Measurements from ENCODE around the gene FKBP2. TPM values are rescaled to one million over a fixed set of nuclear protein-coding genes. Genes with fewer than 3 reads are reported as not detected.
A peak's percentile ranks its signal among the peaks of the same experiment; 100 is the strongest.

The FKBP2 gene
- total and polyA plus RNA-seq, 5 donors from 2014 or later = 21.1 to 47.8 (median 42.6) TPM

DNA sequence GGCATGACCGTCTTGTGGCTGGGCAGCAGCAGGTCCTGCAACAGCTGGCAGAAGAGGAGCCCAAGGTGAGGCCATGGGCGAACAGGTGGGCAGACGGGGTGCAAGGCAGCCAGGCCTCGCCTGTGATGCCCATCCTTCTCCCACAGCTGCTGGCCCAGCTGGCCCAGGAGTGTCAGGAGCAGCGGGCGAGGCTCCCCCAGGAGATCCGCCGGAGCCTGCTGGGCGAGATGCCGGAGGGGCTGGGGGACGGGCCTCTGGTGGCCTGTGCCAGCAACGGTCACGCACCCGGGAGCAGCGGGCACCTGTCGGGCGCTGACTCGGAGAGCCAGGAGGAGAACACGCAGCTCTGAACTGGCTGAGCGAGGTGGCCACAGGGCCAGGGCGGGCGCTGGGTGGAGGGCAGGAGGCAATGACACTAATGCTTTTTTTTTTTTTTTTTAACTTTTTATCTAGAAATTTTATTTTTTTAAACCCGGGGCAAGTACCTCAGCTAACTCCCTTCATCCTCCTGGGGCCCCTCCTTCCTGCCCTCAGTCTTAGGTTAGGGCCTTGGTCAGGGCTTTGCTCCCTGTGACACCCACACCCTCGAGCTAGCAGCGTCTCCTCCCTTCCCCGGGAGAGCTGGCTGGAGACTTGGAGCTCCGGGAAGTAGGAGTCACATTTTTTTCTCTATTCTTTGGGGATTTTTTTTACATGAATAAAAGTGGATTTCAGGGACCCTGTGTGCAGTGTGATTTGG lies 26.5 kb downstream of the FKBP2 start:
- peak overlapping the region in 2 of 4 donors; percentile 78 to 96 for H3K4me3 Mint-ChIP-seq
- peaks cover 8% of the 10 kb centered on the region for H3K27me3 Mint-ChIP-seq
- Histone ChIP-seq H3K27me3 (ENCODE audit: control insufficient read depth, insufficient read depth, low read length) (no peaks in the 10 kb centered on the region), H3K9me3 (ENCODE audit: control insufficient read depth in 2 of 2, low read length in 2 of 2) (no peaks in the 10 kb centered on the region), H3K36me3 (ENCODE audit: control insufficient read depth, insufficient read depth, low read length) (no peaks in the 10 kb centered on the region), H3K27ac (ENCODE audit: insufficient read depth, low read length, poor library complexity, severe bottlenecking) (no peak overlapping the region), H3K4me3 (ENCODE audit: low read depth, low read length) (no peak overlapping the region), H3K4me1 (ENCODE audit: control insufficient read depth, insufficient read depth, low read length, poor library complexity, severe bottlenecking) (peaks cover 27% of the 10 kb centered on the region)
- peak overlapping the region in 2 of 3 donors; percentile 65 to 77 for H3K27ac Mint-ChIP-seq
- peaks cover 0 to 3% (median 0%) of the 10 kb centered on the region in 7 donors for H3K9me3 Mint-ChIP-seq
- no peak for DNase-seq
- no peaks in the 10 kb centered on the region for H3K36me3 Mint-ChIP-seq
- ATAC-seq (ENCODE audit: low read depth in 2 of 2) = no peak
- peaks cover 0 to 33% (median 19%) of the 10 kb centered on the region in 4 donors for H3K4me1 Mint-ChIP-seq

DNA sequence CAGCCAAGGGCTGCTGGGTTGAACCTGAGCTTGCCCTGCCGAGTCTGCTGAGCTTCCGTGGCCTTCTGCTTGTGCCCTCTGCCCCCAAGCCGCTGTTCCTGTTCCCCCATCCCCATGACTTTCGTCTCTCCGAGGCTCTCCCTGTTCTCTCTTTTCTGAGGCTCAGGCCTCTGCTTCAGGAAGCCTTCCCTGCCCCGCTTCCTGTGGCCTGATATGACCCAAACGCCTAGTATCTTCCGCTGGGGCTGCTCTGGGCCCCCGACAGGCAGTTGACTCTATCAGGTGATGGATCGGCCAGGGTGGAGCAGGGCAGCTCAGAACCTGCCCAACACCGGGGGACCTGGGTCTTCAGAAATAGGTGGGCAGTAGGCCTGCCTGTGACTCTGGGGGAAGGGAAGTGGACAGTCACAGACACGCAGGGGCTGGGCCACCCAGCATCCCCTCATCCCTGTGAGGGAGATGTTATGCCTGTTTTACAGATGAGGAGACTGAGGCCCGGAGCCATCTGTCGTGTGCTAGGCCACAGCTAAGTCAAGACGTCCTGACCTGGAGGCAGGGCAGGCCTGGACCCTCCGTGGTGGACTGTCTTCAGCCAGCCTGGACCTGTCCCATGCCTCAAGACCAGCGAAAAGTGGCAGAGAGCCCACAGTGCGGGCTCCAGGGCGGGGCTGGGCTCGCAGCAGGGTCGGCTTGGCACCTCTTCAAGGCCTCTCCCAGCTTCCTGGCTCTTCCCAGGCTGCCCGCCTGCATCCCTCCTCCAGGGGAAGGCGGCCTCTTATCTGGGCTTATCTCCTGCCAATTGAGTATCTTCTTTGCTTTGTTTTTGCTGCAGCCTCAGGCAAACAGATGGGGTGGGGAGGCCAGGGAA lies 27.4 kb downstream of the FKBP2 start:
- Histone ChIP-seq H3K4me1 (ENCODE audit: control insufficient read depth, insufficient read depth, low read length, poor library complexity, severe bottlenecking) (peaks cover 27% of the 10 kb centered on the region), H3K36me3 (ENCODE audit: control insufficient read depth, insufficient read depth, low read length) (no peaks in the 10 kb centered on the region), H3K27ac (ENCODE audit: insufficient read depth, low read length, poor library complexity, severe bottlenecking) (peak overlapping the region; percentile 98), H3K27me3 (ENCODE audit: control insufficient read depth, insufficient read depth, low read length) (no peaks in the 10 kb centered on the region), H3K9me3 (ENCODE audit: control insufficient read depth in 2 of 2, low read length in 2 of 2) (no peaks in the 10 kb centered on the region), H3K4me3 (ENCODE audit: low read depth, low read length) (peak overlapping the region; percentile 59)
- Mint-ChIP-seq H3K36me3 (no peaks in the 10 kb centered on the region), H3K27me3 (peaks cover 8% of the 10 kb centered on the region), H3K9me3 (peaks cover 0 to 3% (median 0%) of the 10 kb centered on the region in 7 donors), H3K4me3 (peak overlapping the region; percentile 92 to 97 (median 96)), H3K27ac (peak overlapping the region; percentile 92 to 98 (median 95)), H3K4me1 (peaks cover 0 to 33% (median 19%) of the 10 kb centered on the region in 4 donors)
- no peak for ATAC-seq (ENCODE audit: low read depth in 2 of 2)
- DNase-seq = no peak

DNA sequence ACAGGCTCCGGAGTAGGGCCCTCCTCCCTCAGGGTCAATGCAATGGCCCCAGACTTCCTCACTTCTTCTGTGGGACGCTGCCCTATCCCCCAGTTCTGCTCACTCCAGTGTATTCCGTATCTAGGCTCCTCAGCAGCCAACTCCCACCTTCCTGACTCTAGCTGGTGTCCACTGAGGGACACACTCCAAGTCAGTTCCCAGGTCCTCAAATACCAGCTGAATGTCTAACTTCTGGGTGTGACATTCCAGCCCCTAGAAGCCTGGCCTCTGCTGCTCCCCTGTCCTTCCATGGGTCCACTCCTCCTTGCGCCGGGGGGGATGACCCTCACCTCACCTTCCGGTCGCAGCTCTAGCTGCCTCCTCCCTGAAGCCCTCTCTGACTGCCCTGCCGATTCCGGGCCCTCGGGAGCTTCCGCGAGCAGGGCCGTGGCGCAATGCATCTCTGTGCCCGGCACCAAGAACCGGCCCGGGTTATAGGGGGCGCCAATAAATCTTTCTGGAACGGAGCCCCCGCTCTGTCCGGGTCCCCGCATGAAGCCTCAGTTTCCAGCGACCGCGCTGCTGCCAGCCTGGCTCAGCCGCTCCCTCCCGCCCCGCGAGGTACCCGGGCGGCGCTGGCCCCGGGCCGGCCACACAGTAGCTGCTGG lies 28.1 kb downstream of the FKBP2 start:
- ATAC-seq (ENCODE audit: low read depth in 2 of 2) = no peak
- Mint-ChIP-seq H3K4me3 (peak overlapping the region; percentile 92 to 97 (median 96)), H3K36me3 (no peaks in the 10 kb centered on the region), H3K27ac (peak overlapping the region; percentile 77 to 98 (median 95)), H3K27me3 (peaks cover 8% of the 10 kb centered on the region), H3K9me3 (peaks cover 0 to 3% (median 0%) of the 10 kb centered on the region in 7 donors), H3K4me1 (peaks cover 0 to 33% (median 19%) of the 10 kb centered on the region in 4 donors)
- DNase-seq = peak in 1 of 3 donors; percentile 58
- peak overlapping the region; percentile 98 for H3K27ac ChIP-seq (ENCODE audit: insufficient read depth, low read length, poor library complexity, severe bottlenecking)
- H3K4me1 ChIP-seq (ENCODE audit: control insufficient read depth, insufficient read depth, low read length, poor library complexity, severe bottlenecking) = peaks cover 27% of the 10 kb centered on the region
- H3K4me3 ChIP-seq (ENCODE audit: low read depth, low read length) = peak overlapping the region; percentile 59
- H3K36me3 ChIP-seq (ENCODE audit: control insufficient read depth, insufficient read depth, low read length) = no peaks in the 10 kb centered on the region
- H3K27me3 ChIP-seq (ENCODE audit: control insufficient read depth, insufficient read depth, low read length) = no peaks in the 10 kb centered on the region
- H3K9me3 ChIP-seq (ENCODE audit: control insufficient read depth in 2 of 2, low read length in 2 of 2) = no peaks in the 10 kb centered on the region

DNA sequence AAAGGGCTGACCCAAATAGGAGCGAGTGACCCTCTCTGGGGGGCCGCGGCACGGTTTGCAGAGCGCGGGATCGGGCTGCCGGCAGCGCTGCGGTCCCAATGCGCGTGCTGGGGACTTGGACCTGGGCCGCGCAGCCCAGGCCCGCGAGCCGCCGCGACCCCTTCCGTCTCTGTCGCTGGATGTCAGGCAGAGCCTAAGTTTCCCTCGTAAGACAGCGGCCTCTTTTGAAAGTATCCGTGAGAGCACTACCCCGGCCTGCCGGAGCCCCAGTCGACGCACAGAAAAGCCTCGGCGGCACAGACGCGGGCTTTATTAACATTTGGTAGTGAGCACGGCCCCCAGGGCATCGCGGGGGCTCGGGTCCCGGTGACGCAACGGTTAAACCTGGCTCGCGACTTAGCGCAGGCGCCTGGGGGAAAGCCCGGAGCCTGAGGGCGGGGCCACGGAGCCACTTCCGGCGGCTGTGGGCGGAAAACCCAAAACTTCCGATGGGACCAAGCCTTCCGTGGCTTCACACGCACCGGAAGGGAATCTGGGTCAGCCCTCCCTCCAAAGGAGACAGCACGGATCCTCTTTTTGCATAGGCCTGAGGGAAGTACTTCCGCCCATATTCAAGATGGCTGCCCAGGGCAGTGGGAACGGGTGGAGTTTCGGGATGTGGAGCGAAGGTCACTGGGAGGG lies 28.8 kb downstream of the FKBP2 start:
- H3K27me3 Mint-ChIP-seq = peaks cover 8% of the 10 kb centered on the region
- Histone ChIP-seq H3K4me1 (ENCODE audit: control insufficient read depth, insufficient read depth, low read length, poor library complexity, severe bottlenecking) (peaks cover 27% of the 10 kb centered on the region), H3K9me3 (ENCODE audit: control insufficient read depth in 2 of 2, low read length in 2 of 2) (no peaks in the 10 kb centered on the region), H3K27ac (ENCODE audit: insufficient read depth, low read length, poor library complexity, severe bottlenecking) (peak overlapping the region; percentile 98), H3K36me3 (ENCODE audit: control insufficient read depth, insufficient read depth, low read length) (no peaks in the 10 kb centered on the region), H3K4me3 (ENCODE audit: low read depth, low read length) (peak overlapping the region; percentile 84), H3K27me3 (ENCODE audit: control insufficient read depth, insufficient read depth, low read length) (no peaks in the 10 kb centered on the region)
- H3K9me3 Mint-ChIP-seq = peaks cover 0 to 3% (median 0%) of the 10 kb centered on the region in 7 donors
- H3K4me1 Mint-ChIP-seq = peaks cover 0 to 33% (median 18%) of the 10 kb centered on the region in 4 donors
- DNase-seq (peak; percentile 95 to 99 (median 96)), ATAC-seq (ENCODE audit: low read depth in 2 of 2) (peak; percentile 72 to 75)
- peak overlapping the region; percentile 92 to 97 (median 96) for H3K4me3 Mint-ChIP-seq
- H3K36me3 Mint-ChIP-seq = no peaks in the 10 kb centered on the region
- H3K27ac Mint-ChIP-seq = peak overlapping the region; percentile 96 to 99 (median 98)

DNA sequence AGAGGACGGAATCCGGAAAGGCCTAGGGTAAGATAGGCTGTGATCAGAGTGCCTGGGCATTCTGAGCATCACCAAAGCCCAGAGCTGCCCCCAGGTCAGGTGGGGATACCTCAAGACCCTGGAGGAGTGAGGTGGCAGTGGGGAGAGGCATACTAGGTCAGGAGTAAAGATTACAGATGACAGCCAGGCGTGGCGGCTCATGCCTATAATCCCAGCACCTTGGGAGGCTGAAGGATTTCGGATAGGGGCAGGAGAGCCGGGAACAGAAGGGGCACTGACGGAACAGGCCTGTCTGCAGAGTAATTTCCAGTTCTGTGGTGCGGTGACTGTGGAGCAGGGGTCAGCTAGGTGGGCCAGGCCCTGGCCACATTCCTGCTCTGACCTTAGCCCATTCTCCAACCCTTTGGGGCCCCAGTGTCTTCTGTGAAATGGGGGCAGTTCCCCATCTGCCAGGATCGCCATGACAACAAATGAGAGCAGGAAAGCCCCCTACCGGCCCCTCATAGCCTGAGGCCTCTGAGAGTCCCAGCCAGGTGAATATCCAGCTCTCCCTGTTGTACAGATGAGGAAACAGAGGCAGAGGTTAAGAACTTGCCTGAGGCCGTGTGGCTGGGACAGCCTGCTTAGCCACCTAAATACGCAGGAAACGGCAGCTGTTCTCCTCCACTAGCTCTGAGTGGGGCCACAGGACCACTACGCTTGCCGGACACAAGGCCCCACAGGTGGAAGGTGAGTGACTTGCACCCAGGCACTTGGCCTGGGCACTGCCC lies 34.3 kb downstream of the FKBP2 start:
- Mint-ChIP-seq H3K4me1 (peaks cover 0 to 10% (median 5%) of the 10 kb centered on the region in 4 donors), H3K36me3 (peaks cover 2% of the 10 kb centered on the region), H3K27ac (no peak overlapping the region), H3K4me3 (peak overlapping the region in 1 of 4 donors; percentile 61), H3K27me3 (peaks cover 3% of the 10 kb centered on the region), H3K9me3 (peaks cover 0 to 2% (median 0%) of the 10 kb centered on the region in 7 donors)
- Histone ChIP-seq H3K9me3 (ENCODE audit: control insufficient read depth in 2 of 2, low read length in 2 of 2) (no peaks in the 10 kb centered on the region), H3K4me1 (ENCODE audit: control insufficient read depth, insufficient read depth, low read length, poor library complexity, severe bottlenecking) (peaks cover 12% of the 10 kb centered on the region), H3K4me3 (ENCODE audit: low read depth, low read length) (no peak overlapping the region), H3K36me3 (ENCODE audit: control insufficient read depth, insufficient read depth, low read length) (peaks cover 14% of the 10 kb centered on the region), H3K27ac (ENCODE audit: insufficient read depth, low read length, poor library complexity, severe bottlenecking) (no peak overlapping the region), H3K27me3 (ENCODE audit: control insufficient read depth, insufficient read depth, low read length) (no peaks in the 10 kb centered on the region)
- ATAC-seq (ENCODE audit: low read depth in 2 of 2) (no peak), DNase-seq (no peak)

DNA sequence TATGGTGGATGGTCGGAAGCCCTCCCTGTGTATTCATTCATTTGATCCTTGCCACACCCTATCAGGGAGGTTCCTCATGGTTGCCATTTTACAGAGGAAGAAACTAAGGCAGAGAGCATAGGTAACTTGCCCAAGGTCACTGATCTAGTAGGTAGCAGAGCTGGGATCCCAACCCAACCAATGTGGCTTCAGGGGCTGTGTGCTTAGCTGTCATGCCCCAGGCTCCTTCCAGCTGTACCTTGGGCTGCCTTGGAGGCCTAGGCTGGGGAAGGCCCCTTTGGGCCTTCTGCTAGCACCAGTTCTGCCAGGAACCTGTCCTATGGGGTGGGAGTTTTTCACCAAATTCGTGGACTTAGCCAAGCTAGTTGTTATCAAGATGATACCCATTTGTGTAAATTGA lies 34.9 kb downstream of the FKBP2 start:
- Mint-ChIP-seq H3K36me3 (peaks cover 2% of the 10 kb centered on the region), H3K27me3 (no peaks in the 10 kb centered on the region), H3K4me3 (peak overlapping the region in 2 of 4 donors; percentile 38), H3K27ac (no peak overlapping the region), H3K9me3 (no peaks in the 10 kb centered on the region), H3K4me1 (peaks cover 0 to 8% (median 3%) of the 10 kb centered on the region in 4 donors)
- Histone ChIP-seq H3K27me3 (ENCODE audit: control insufficient read depth, insufficient read depth, low read length) (no peaks in the 10 kb centered on the region), H3K9me3 (ENCODE audit: control insufficient read depth in 2 of 2, low read length in 2 of 2) (no peaks in the 10 kb centered on the region), H3K4me3 (ENCODE audit: low read depth, low read length) (no peak overlapping the region), H3K36me3 (ENCODE audit: control insufficient read depth, insufficient read depth, low read length) (peaks cover 14% of the 10 kb centered on the region), H3K4me1 (ENCODE audit: control insufficient read depth, insufficient read depth, low read length, poor library complexity, severe bottlenecking) (peaks cover 6% of the 10 kb centered on the region), H3K27ac (ENCODE audit: insufficient read depth, low read length, poor library complexity, severe bottlenecking) (no peak overlapping the region)
- no peak for ATAC-seq (ENCODE audit: low read depth in 2 of 2)
- DNase-seq = no peak
